GM21360 (cell line): ENCODE measurements around the gene ANAPC1.
A peak's percentile ranks its signal among the peaks of the same experiment; 100 is the strongest.
"Not testable (repeated sequence)": the region's sequence is repeated elsewhere in the genome, so short reads cannot be mapped to it uniquely, and the experiment has no call there.

ENCODE experiments used
- ATAC-seq: cut with Tn5 transposase; IDR thresholded peaks from one replicate; pipeline ENCODE4 v1.9.1; 2021; ENCODE audit warnings: mild to moderate bottlenecking, moderate library complexity; ENCODE audit not compliant: unreplicated experiment

The ANAPC1 gene

DNA sequence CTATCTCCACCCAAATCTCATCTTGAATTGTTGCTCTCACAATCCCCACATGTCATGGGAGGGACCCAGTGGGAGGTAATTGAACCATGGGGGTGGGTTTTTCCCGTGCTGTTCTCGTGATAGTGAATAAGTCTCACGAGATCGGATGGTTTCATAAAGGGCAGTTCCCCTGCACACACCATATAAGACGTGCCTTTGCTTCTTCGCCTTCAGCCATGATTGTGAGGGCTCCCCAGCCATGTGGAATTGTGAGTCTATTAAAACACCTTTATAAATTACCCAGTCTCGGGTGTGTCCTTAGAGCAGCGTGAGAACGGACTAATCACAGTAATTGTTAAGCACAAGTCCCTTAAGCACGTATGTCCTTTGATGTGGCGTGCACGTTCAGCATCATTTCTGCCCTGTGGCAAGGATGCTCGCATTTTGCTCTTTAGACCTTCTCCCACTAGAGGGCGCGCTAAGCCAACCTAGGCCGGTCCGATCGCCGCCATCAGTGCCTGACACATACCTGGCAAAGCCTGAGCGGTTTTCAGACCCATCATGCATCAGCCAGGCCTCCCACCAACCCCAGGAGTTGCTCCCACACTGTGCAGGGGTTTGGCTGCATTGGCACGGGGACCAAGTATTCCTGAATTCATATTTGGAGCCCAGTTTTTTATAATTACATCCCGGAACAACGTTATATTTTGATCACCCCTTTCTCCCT, 136.4 kb downstream of the ANAPC1 start:
- ATAC-seq: peak; percentile 83

DNA sequence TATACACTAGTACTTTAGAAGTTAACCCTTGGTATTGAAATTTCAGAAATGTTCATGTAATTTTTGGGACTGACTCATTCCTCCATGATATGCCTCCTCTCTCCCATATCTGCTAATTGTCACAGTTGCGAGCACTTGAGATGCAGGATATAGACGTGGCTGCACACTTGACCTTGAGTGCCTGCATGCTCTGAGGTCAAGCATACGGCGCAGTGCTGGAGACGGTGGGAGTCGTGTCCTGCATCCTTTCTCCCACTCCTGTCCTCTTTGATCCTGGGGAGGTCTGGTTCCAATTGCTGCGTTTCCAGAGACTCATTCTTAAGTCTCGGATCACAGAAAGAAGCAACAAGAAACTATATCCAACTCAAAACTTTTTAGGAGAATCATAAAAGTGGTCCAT, 139.2 kb downstream of the ANAPC1 start:
- ATAC-seq: not testable (repeated sequence)

DNA sequence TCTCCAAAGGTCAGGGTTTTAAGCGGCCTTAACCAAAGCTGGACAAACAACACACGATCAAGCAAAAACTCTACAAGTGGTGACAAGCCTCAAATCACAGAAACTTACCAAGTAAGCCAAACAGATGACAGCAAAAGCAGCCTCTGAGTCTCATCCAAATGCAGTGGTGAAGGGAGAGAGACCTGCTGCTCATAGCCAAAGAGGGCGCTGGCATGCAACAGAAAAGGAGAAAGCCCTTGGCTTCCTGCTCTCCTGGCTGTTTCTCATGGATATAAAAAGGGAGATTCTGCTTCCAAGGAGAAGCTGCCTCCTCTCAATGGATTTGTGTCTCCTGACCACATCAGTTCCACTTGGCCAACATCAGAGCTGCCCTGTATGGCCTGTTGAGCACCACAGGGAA, 142.5 kb downstream of the ANAPC1 start:
- ATAC-seq: not testable (repeated sequence)

DNA sequence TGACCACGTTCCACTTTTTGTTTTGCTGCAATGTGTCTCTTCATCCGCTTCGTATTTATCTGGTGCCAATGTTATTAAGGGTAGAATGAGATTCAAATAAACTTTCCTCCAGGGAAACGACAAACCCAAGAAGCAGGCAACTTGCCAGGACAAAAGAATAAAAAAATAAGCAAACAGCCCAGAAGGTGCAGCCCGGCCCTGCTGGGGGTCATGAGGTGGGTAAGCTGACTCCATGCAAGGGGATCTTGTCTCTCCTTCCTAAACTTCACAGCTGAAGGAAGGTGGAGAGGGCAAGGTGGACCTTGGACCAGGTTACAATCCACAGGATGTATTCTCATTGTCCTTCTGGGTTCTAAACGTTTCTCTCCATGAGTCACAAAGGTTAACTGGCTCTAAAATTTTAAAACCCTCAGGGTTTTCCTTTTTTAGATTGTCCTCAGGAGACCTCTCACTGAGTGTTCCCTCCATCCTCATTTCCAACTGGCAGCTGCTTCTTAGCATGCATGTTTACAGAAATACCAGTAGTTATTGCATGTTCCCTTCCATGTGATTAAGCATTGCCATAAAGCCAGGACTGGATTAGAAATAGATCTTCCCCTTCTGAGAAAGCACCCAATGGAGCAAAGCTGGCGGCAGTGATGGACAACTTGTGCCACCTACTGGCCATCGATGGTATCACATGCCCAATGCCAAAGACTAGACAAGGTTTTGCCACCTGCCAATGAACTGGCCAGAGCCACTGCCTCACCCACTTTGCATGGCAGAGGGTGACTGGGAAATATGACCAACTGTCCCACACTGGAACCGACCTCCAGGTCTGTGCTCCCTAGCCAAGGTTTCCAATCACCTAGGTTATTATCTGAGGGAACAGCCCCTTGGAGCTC, 147.9 kb downstream of the ANAPC1 start:
- ATAC-seq: not testable (repeated sequence)

DNA sequence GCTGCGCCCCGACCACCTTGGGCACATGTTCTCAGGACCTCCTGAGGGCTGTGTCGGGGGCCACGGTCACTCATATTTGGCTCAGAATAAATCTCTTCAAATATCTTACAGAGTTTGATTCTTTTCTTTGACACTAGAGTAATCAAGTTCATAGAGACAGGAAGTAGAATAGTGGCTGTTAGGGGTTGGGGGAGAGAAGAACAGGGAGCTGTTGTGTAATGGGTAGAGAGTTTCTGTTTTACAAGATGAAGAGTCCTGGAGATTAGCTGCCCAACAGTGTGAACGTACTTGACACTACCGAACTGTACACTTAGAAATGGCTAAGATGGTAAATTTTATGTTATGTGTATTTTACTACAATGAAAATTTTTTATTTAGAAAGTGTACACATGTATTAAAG, 148.6 kb downstream of the ANAPC1 start:
- not testable (repeated sequence) for ATAC-seq

DNA sequence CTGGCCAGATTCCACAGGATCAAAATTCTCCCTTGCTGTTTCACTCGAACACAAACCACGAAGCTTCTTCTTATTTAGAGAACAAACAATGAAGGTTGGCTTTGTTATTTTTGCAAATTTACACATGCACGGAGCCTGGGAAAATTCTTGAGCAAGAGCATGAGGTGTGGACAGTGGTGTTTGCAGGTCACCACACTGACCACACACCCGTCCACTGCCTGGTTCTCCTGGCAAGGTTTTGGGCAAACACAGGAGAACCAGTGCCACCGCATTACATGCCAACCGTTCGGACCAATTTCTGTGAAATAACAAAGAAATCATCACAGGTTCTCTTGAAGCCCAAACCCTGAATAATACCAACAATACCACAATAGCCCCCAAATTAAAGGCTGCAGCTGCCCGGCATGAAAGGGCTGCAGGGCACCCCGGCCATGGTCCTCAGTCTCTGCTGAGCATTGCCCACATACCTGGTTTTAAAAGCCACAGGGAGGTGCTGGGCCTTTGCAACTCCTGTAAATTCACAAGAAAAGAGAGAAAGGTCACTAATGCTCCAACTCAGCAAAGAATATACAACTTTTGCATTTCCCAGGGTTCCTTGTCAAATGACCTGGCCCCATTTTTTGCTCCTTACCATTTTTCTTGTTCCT, 154.1 kb downstream of the ANAPC1 start:
- not testable (repeated sequence) for ATAC-seq

DNA sequence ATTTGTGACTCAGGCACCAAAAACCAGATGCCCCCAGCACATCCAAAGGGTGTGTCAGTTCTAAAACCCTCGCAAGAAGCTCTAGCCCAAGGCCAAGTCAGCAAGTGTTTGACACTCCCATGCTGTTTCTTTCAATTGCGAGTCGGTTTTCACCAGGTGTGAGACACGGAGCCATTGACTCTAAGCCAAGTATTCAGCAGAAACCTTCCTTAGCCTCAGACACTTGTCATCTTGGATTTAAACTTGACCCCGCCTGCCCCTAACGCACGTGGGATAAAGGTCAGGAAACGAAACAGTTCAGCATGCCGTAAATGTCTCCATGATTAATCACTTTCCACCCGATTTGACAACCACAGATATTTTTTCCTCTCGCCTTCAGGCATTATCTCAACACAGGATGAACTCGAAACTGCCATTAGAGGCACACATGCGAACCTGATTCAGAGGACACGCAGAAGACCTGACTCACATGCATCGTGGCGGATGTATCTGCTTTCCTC, 156.3 kb downstream of the ANAPC1 start:
- not testable (repeated sequence) for ATAC-seq

DNA sequence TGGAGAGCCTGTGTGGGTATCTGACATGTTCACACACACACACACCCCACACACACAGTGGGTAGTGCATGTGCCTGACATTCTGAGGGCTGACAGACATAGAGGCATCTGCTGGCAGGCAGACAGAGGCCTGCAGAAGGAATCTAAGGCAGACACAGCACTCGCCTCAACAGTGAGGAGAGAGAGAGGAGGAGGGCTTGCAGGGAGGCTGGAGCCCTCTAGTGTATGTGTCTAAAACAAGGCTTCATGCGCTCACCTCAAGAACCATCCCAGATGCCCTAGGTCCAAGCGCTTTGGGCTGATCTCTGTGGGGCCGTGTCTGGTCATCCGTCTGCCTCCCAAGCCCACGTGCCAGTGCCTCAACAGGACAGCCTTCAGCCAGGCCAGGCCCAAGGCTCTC, 158.3 kb downstream of the ANAPC1 start:
- not testable (repeated sequence) for ATAC-seq

DNA sequence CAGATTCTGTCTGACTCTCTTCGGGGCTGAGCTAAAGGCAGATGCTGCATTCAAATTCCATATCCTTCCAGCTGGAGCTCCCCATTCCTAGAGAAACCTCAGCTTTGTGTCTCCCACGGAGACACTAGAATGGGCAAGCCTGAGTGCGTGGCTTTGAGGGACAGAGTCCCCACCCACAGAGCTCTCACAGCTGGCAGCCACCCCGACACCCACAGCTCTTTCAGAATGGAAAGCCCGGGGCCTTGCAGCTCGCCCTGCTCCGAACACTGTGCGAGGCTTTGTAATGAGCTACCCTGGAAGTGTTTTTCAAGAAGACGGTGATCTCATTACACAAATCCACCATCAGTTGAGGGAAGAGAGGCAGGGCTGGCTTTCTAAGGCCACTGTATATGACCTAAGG, 164.4 kb downstream of the ANAPC1 start:
- ATAC-seq: not testable (repeated sequence)
